Activated T-cell treated with anti-CD3 and anti-CD28 coated beads for 24 hours (primary cell): ENCODE measurements around the gene UFM1.
"Not testable (repeated sequence)": the region's sequence is repeated elsewhere in the genome, so short reads cannot be mapped to it uniquely, and the experiment has no call there.

Experiments used
- DNase-seq: peaks from one replicate; pipeline ENCODE4 v3.0.0-alpha.2; 2020; ENCODE audit warnings: low read depth

UFM1 gene

GRCh38 chr13:38349390-38350113 is at the start of gene UFM1:
Gene UFM1 (plus strand): TSS chr13:38349851. CDS start chr13:38349920, 69 bp downstream.
- DNase-seq = peak; percentile 80

- no peak for DNase-seq
These were observed 48.4 kb upstream of the UFM1 start for GRCh38 chr13:38301236-38301635.

- DNase-seq = no peak
These were observed 45.8 kb upstream of the UFM1 start for GRCh38 chr13:38303816-38304320.

- no peak for DNase-seq
These were observed 40.9 kb upstream of the UFM1 start for GRCh38 chr13:38308736-38309135.

GRCh38 chr13:38309397-38309796 is 40.3 kb upstream of the UFM1 start:
- no peak for DNase-seq

GRCh38 chr13:38311175-38311574 is 38.5 kb upstream of the UFM1 start:
- DNase-seq = not testable (repeated sequence)

GRCh38 chr13:38316129-38316528 is 33.5 kb upstream of the UFM1 start:
- DNase-seq = no peak

- DNase-seq = no peak
These were observed 28.0 kb upstream of the UFM1 start for GRCh38 chr13:38321654-38322053.

- no peak for DNase-seq
These were observed 24.2 kb upstream of the UFM1 start for GRCh38 chr13:38325426-38325825.

- DNase-seq = no peak
These were observed 21.0 kb upstream of the UFM1 start for GRCh38 chr13:38328699-38329098.

- DNase-seq = no peak
These were observed 14.8 kb upstream of the UFM1 start for GRCh38 chr13:38334845-38335244.

- no peak for DNase-seq
These were observed 11.6 kb upstream of the UFM1 start for GRCh38 chr13:38338089-38338488.

- no peak for DNase-seq
These were observed 9.0 kb upstream of the UFM1 start for GRCh38 chr13:38340624-38341023.

GRCh38 chr13:38341149-38341692 is 8.4 kb upstream of the UFM1 start:
- DNase-seq = no peak

GRCh38 chr13:38346764-38347163 is 2.9 kb upstream of the UFM1 start:
- no peak for DNase-seq

- peak; percentile 16 for DNase-seq
These were observed 726 bp upstream of the UFM1 start for GRCh38 chr13:38348861-38349389.

GRCh38 chr13:38350114-38350617 is 515 bp downstream of the UFM1 start:
- DNase-seq = peak; percentile 27

- DNase-seq = no peak
These were observed 6.0 kb downstream of the UFM1 start for GRCh38 chr13:38355595-38356119.

- DNase-seq = no peak
These were observed 9.0 kb downstream of the UFM1 start for GRCh38 chr13:38358684-38359083.

GRCh38 chr13:38361542-38362262 is 12.1 kb downstream of the UFM1 start:
- DNase-seq = no peak

GRCh38 chr13:38363219-38363618 is 13.6 kb downstream of the UFM1 start:
- DNase-seq = no peak

GRCh38 chr13:38363746-38364145 is 14.1 kb downstream of the UFM1 start:
- DNase-seq = not testable (repeated sequence)
